GM19463 (cell line): ENCODE data around the gene CEMP1.

Source experiments
- ATAC-seq: cut with Tn5 transposase; IDR thresholded peaks from one replicate; pipeline ENCODE4 v1.9.1; 2021; ENCODE audit warnings: mild to moderate bottlenecking, moderate library complexity; ENCODE audit not compliant: unreplicated experiment

CEMP1 gene

GRCh38 chr16:2505695-2506094 is 25.5 kb downstream of the CEMP1 start:
- no peak for ATAC-seq

GRCh38 chr16:2501946-2502895 is 29.0 kb downstream of the CEMP1 start:
- no peak for ATAC-seq

- peak; percentile 57 for ATAC-seq
Observed at GRCh38 chr16:2500918-2501750, 30.1 kb downstream of the CEMP1 start.

DNA sequence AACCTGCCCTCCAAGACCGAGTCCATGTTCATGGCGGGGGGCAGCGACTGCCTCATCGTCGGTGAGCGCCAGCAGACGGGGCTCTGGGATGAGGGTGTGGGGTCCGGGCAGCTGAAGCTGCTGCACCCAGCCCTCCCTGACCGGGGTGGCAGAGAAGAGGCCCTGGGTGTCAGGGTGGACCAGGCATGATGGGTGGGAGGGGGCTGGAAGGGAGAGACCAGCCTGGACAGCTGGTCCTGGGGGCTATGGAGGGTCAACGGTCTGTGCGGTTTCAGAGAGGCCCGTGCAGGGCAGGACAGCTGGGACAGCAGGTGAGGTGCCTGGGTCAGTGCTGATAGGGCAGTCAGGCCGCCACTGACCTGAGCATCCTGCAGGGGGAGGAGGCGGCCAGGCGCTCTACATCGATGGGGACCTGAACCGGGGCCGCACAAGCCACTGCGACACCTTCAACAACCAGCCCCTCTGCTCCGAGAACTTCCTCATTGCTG is 30.7 kb downstream of the CEMP1 start:
- no peak for ATAC-seq

DNA sequence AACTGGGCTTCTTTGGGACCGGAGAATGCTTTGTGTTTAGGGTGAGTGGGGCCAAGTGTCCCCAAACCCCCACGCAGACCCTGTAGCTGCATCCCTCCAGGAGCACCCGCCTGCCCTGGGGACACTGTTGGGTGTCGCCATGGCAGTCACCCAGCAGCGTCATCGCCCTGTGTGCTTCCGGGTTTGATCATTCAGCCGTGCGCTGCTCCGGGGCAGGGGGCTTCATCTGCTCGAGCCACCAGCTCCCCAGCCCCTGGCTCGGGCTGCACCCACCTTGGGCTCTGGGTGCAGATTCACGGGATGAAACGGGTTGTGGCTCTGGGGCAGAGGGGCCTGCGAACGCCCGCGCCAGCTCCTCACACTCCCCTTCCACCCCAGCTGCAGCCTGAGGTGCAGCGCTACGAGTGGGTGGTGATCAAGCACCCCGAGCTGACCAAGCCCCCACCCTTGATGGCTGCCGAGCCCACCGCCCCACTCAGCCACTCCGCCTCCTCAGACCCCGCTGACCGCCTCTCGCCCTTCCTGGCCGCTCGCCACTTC is 31.2 kb downstream of the CEMP1 start:
- no peak for ATAC-seq

DNA sequence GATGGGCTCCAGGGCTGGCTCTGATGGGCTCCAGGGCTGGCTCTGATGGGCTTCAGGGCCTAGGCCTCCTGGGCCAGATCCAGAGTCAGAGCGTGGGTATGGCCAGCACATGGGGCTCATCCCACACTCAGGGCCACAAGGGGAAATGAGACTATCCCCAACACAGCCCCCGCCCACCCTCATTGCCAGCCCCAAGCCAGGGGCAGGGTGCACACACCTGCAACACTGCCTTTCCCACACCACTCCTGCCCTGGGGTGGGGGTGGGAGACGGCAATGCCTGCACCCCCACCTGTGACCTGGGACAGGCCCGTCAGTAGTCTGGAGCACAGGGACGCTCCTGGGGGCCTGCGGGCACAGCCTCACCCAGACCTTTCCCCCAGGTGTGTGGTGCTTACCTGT is 31.8 kb downstream of the CEMP1 start:
- no peak for ATAC-seq

DNA sequence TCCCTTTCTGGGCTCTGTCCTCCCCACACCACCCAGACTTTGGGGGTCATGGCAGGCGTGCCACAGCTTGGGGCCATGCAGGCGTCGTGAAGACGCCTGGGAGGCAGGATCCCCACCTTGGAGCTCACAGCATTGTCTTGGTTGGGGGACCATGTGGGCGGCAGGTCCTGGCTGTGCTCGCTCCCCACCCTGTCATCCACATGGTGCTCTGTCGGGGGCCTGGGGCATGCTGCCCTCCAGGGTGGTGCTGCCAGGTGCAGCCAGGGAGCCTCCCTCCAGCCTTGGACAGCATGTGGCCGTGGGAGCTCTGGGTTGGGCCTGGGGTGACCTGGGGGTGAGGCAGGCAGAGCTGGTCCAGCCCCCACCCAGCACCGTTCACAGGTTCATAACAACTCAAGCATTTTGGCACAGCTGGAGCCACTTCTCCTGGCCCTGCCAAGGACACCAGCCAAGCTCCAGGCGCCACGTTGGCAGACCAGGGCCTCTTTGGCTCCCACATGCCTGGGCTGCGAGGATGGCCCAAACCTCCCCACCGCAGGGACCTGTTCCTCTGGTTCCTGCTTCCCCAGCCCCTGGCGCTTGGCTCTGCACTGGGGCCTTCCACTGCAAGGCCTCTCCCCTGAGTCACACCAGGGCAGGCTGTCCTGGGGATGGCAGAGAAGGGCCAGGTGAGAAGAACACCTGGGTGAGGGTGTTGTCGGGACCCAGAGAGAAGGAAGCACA is 32.5 kb downstream of the CEMP1 start:
- ATAC-seq = no peak

- no peak for ATAC-seq
Observed at GRCh38 chr16:2497695-2498484, 33.3 kb downstream of the CEMP1 start.

- ATAC-seq = no peak
Observed at GRCh38 chr16:2497116-2497630, 34.0 kb downstream of the CEMP1 start.

GRCh38 chr16:2496223-2497115 is 34.7 kb downstream of the CEMP1 start:
- no peak for ATAC-seq

DNA sequence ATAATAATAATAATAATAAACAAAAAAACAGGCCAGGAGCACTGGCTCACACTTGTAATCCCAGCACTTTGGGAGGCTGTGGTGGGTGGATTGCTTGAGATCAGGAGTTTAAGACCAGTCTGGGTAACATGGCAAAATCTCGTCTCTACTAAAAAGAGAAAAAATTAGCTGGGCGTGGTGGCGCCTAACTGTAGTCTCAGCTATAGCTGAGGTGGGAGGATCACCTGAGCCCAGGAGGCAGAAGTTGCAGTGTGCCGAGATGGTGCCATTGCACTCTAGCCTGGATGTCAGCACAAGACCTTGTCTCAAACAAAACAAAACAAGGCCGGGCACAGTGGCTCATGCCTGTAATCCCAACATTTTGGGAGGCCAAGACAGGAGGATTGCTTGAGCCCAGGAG is 36.2 kb downstream of the CEMP1 start:
- no peak for ATAC-seq

GRCh38 chr16:2494616-2495015 is 36.6 kb downstream of the CEMP1 start:
- ATAC-seq = no peak

DNA sequence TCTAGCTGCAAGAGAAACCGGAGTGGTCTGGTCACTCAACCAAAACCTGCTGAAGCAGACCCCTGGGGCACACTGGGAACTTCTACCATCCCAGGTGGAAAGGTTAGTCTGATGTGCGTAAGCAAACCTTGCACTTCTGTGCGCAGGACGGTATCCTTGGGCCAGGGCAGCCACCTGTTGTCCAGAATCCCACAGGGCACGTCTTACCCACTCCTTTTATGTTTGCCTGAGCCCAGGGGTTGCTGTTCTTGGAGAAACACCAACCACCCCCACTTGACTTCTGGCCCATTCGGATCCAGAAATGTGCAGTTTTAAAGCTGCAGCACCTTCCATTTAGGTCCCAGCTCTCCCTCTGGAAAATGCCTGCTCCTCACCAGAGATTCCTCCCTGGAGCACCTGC is 37.6 kb downstream of the CEMP1 start:
- no peak for ATAC-seq

GRCh38 chr16:2492292-2492691 is 38.9 kb downstream of the CEMP1 start:
- no peak for ATAC-seq

DNA sequence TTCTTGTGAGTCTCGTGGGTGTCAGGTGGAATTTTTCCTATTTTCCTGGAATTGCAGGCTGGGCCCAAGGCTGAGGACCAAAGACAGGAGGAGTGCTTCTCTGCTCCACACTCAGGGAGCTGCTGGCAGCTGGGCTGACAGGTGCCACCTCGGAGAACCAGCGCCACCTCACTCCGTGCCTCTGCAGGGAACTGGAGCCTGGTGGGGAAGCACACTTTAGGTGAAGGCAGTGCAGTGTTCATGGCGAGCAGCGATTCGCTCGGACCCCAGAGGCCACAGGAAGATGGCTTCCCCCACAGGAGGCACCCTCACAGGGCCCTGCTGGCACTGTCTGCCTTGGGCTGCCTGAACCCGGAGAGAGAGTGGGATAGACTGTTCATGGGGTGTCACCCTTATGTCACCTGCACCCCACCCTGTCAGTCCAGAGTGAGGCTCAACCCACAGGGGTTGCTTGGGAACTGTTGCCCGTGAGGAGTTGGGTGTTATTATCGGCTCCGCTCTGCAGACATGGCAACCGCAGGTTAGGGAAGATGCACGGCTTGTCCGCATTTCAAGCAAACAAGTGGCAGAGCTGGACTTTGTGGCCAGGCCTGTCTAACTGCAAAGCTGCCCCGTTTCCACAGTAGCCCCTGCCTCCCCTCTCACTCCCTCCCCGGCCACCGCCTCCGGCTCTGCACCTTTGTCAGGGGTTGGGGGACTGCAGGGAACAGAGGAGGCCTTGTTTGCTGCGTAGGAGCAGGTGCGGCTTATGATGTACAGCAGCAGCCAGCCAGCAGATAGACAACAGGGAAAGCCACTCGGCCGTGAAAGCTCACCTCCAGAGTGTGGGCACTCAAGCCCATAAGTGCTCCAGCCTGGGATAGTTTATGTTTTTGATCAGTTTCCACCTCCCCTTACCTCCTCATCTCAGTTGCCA is 40.8 kb downstream of the CEMP1 start:
- no peak for ATAC-seq

DNA sequence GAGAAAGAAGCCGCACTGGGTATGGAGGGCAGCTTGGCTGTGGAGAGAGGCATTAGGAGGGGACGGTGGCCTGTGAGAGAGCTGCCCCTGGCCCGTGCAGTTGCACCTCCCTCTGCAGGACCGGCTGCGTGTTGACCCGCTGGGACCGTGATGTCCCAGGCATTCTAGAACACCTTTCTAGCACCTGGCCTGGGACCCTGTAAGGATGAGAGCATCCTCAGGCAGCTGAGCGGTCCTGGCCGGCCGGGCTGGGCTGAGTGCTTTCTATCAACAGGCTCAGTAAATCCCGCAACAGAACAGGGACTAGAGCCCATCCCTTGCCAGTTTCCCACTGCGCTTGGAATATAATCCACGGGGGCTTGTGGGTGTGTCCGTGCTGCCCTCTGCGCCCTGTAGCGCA is 41.6 kb downstream of the CEMP1 start:
- ATAC-seq = no peak

DNA sequence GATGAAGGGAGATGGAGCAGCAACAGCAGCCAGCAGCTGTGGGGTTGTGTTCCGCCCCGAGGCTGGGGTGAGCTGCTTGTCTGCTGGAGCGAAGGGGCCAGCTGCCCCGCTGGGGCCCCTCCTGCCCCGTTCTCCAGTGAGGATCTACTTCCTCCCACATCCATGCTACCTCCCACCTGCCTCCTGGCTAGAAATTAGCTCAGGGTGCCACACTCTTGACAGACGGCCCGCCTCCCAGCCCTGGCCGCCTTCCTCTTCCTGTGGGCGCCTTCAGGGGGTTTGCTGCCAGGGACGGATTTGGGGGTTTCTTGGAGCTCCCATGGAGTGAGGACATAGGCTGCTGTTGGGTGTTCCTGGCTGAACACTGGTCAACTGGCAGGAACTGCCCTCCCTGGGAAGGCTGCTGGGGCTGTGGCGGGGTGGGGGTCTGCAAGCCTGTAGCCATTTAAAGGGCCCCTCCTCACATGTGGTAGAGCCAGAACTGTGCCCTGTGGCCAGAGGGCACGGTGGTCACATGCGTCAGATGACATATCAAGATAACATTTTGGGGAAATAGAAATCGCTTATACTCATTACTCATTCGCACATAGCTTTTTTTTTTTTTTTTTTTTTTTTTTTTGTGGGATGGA is 43.2 kb downstream of the CEMP1 start:
- ATAC-seq = no peak
